Smooth muscle cell (in vitro differentiated cells): Measurements from ENCODE around the gene MFSD12. TPM values are rescaled to one million over a fixed set of nuclear protein-coding genes. Genes with fewer than 3 reads are reported as not detected.

ENCODE experiments used
- DNase-seq: peaks from one replicate; lab custom pipeline; 2025; ENCODE audit not compliant: unreplicated experiment; lab: John Stamatoyannopoulos, UW
- H2AFZ ChIP-seq: fragments of 200-600 bp; sonication (generic); 2 replicates; pipeline ENCODE4 v1.6.0; 2016; ENCODE audit warnings: antibody characterized with exemption, low read depth, mild to moderate bottlenecking
- H3F3A ChIP-seq: fragments of 200-600 bp; sonication (generic); 2 replicates; pipeline ENCODE4 v1.6.0; 2017; ENCODE audit warnings: antibody characterized with exemption, low read depth
- H3K27ac ChIP-seq: fragments of 200-600 bp; sonication (generic); 2 replicates; pipeline ENCODE4 v1.5.1; 2016; ENCODE audit warnings: low read depth, mild to moderate bottlenecking
- H3K27me3 ChIP-seq: fragments of 200-600 bp; sonication (generic); 2 replicates; pipeline ENCODE4 v1.6.1; 2016; ENCODE audit warnings: low read depth, mild to moderate bottlenecking
- H3K36me3 ChIP-seq: fragments of 200-600 bp; sonication (generic); 2 replicates; pipeline ENCODE4 v1.5.1; 2016; ENCODE audit warnings: low read depth
- H3K4me1 ChIP-seq: fragments of 200-600 bp; sonication (generic); 2 replicates; pipeline ENCODE4 v1.5.1; 2016; ENCODE audit warnings: low read depth
- H3K4me2 ChIP-seq: fragments of 200-600 bp; sonication (generic); 2 replicates; pipeline ENCODE4 v1.6.0; 2016; ENCODE audit warnings: mild to moderate bottlenecking
- H3K4me3 ChIP-seq: fragments of 200-600 bp; sonication (generic); 2 replicates; pipeline ENCODE4 v1.5.1; 2016; ENCODE audit warnings: mild to moderate bottlenecking
- H3K79me2 ChIP-seq: fragments of 200-600 bp; sonication (generic); 2 replicates; pipeline ENCODE4 v1.6.0; 2016; ENCODE audit warnings: low read depth, mild to moderate bottlenecking
- H3K9ac ChIP-seq: fragments of 200-600 bp; sonication (generic); 2 replicates; pipeline ENCODE4 v1.6.0; 2016; ENCODE audit warnings: low read depth
- H3K9me3 ChIP-seq: fragments of 200-600 bp; sonication (generic); replicated peaks from 2 replicates; pipeline ENCODE4 v1.5.1; 2016; ENCODE audit warnings: low read depth
- H4K20me1 ChIP-seq: fragments of 200-600 bp; sonication (generic); 2 replicates; pipeline ENCODE4 v1.6.0; 2016; ENCODE audit warnings: low read depth
- CTCF ChIP-seq: fragments of 200-600 bp; sonication (generic); IDR thresholded peaks from 2 replicates; pipeline ENCODE4 v1.5.1; 2017; ENCODE audit warnings: borderline replicate concordance, mild to moderate bottlenecking, antibody characterized with exemption; ENCODE audit not compliant: insufficient read depth, poor library complexity, severe bottlenecking
- WGBS: methylation state at CpG from one replicate; pipeline ENCODE4 v1.1.7; 2016; ENCODE audit warnings: low lambda C conversion rate; 5-methylcytosine and 5-hydroxymethylcytosine counted together
- polyA plus RNA-seq: library from polyadenylated mRNA; unstranded; fragments of >200 nt; fragmentation: Nextera tagmentation; extraction: Ambion mirVana; gene quantifications from 2 replicates; pipeline ENCODE4 v1.2.1, GENCODE V29; 2016
- total RNA-seq: library from RNA; depleted of rRNA; stranded (reverse); fragments of >200 nt; gene quantifications from 2 replicates; pipeline ENCODE4 v1.2.3, GENCODE V29; 2014

Gene MFSD12
- total and polyA plus RNA-seq, 2 experiments from 2014 or later: 56.0 to 73.8 TPM

- Histone ChIP-seq H3K36me3 (no peaks in the 10 kb centered on the region), H3K4me3 (peak overlapping the region; percentile 65), H3K79me2 (no peaks in the 10 kb centered on the region), H3K9ac (no peak overlapping the region), H3K9me3 (no peaks in the 10 kb centered on the region), H3K4me2 (peak overlapping the region; percentile 86), H3F3A (no peaks in the 10 kb centered on the region), H3K27ac (no peak overlapping the region), H3K27me3 (no peaks in the 10 kb centered on the region), H3K4me1 (peaks cover 8% of the 10 kb centered on the region), H2AFZ (no peak overlapping the region), H4K20me1 (no peaks in the 10 kb centered on the region)
- no peak for TF ChIP-seq CTCF
- WGBS: 77% methylated on average over 5 of the region's 5 CpGs
- DNase-seq: no peak
These were observed 48.4 kb upstream of the MFSD12 start for GRCh38 chr19:3605770-3606169.

GRCh38 chr19:3605361-3605760 is 48.0 kb upstream of the MFSD12 start:
- Histone ChIP-seq H3K36me3 (no peaks in the 10 kb centered on the region), H3K9ac (no peak overlapping the region), H3F3A (no peaks in the 10 kb centered on the region), H4K20me1 (no peaks in the 10 kb centered on the region), H3K4me1 (peaks cover 8% of the 10 kb centered on the region), H3K27ac (no peak overlapping the region), H3K9me3 (no peaks in the 10 kb centered on the region), H3K79me2 (no peaks in the 10 kb centered on the region), H3K4me3 (no peak overlapping the region), H3K27me3 (no peaks in the 10 kb centered on the region), H3K4me2 (peak overlapping the region; percentile 86), H2AFZ (no peak overlapping the region)
- 81% methylated on average over 3 of the region's 3 CpGs for WGBS
- no peak for TF ChIP-seq CTCF
- DNase-seq: no peak

GRCh38 chr19:3604987-3605343 is 47.6 kb upstream of the MFSD12 start:
- H3K27me3 ChIP-seq: no peaks in the 10 kb centered on the region
- no peak overlapping the region for H2AFZ ChIP-seq
- H3K9me3 ChIP-seq: no peaks in the 10 kb centered on the region
- no peaks in the 10 kb centered on the region for H3K36me3 ChIP-seq
- no peaks in the 10 kb centered on the region for H3F3A ChIP-seq
- peaks cover 8% of the 10 kb centered on the region for H3K4me1 ChIP-seq
- DNase-seq: no peak
- WGBS: 82% methylated on average over 11 of the region's 11 CpGs
- no peak overlapping the region for H3K27ac ChIP-seq
- no peaks in the 10 kb centered on the region for H4K20me1 ChIP-seq
- TF ChIP-seq CTCF: no peak
- no peak overlapping the region for H3K9ac ChIP-seq
- no peaks in the 10 kb centered on the region for H3K79me2 ChIP-seq
- no peak overlapping the region for H3K4me3 ChIP-seq
- H3K4me2 ChIP-seq: no peak overlapping the region

- TF ChIP-seq CTCF: no peak
- H4K20me1 ChIP-seq: no peaks in the 10 kb centered on the region
- no peaks in the 10 kb centered on the region for H3K36me3 ChIP-seq
- no peak overlapping the region for H3K4me2 ChIP-seq
- H3K27me3 ChIP-seq: no peaks in the 10 kb centered on the region
- H3K9me3 ChIP-seq: no peaks in the 10 kb centered on the region
- H3K4me3 ChIP-seq: no peak overlapping the region
- H3K27ac ChIP-seq: no peak overlapping the region
- 94% methylated on average over 23 of the region's 27 CpGs for WGBS
- H2AFZ ChIP-seq: no peak overlapping the region
- peaks cover 8% of the 10 kb centered on the region for H3K4me1 ChIP-seq
- no peaks in the 10 kb centered on the region for H3K79me2 ChIP-seq
- no peak overlapping the region for H3K9ac ChIP-seq
- DNase-seq: no peak
- H3F3A ChIP-seq: no peaks in the 10 kb centered on the region
These were observed 47.0 kb upstream of the MFSD12 start for GRCh38 chr19:3604227-3604986.
